Dendritic cell treated with granulocyte-macrophage colony-stimulating factor and Interleukin-4, amounts not matched to agents 40 ng/mL and 50 ng/mL, for 4 days (primary cell): ENCODE data around the gene RPS6KA2.
"Not testable (repeated sequence)": the region's sequence is repeated elsewhere in the genome, so short reads cannot be mapped to it uniquely, and the experiment has no call there.

Experiments
- H3K27ac Mint-ChIP-seq: one replicate; pipeline ENCODE4 v1.8.0; 2022; ENCODE audit warnings: mild to moderate bottlenecking, mixed read lengths
- H3K27me3 Mint-ChIP-seq: one replicate; pipeline ENCODE4 v1.8.0; 2022; ENCODE audit warnings: mild to moderate bottlenecking, mixed read lengths
- H3K36me3 Mint-ChIP-seq: one replicate; pipeline ENCODE4 v1.8.0; 2022; ENCODE audit warnings: low read depth, mixed read lengths
- H3K4me1 Mint-ChIP-seq: one replicate; pipeline ENCODE4 v1.8.0; 2022; ENCODE audit warnings: low read depth, mixed read lengths
- H3K4me3 Mint-ChIP-seq: one replicate; pipeline ENCODE4 v1.8.0; 2022; ENCODE audit warnings: mild to moderate bottlenecking, moderate library complexity, mixed read lengths
- H3K9me3 Mint-ChIP-seq: one replicate; pipeline ENCODE4 v1.8.0; 2022; ENCODE audit warnings: mixed read lengths
- intact Hi-C: fragments of 100-400 bp; cut with micrococcal nuclease; formaldehyde crosslinking; loops from one replicate; pipeline ENCODE4 v1.15.0; 2022

The RPS6KA2 gene

DNA sequence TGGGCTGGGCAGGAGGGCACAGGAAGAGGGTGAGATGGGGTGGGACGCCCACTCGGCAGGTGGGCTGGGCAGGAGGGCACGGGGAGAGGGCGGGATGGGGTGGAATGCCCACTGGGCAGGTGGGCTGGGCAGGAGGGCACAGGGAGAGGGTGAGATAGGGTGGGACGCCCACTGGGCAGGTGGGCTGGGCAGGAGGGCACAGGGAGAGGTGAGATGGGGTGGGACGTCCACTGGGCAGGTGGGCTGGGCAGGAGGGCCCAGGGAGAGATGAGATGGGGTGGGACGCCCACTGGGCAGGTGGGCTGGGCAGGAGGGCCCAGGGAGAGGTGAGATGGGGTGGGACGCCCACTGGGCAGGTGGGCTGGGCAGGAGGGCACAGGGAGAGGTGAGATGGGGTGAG, 45.2 kb downstream of the RPS6KA2 start:
- Mint-ChIP-seq H3K9me3 (peaks cover 12% of the 10 kb centered on the region), H3K4me1 (peaks cover 13% of the 10 kb centered on the region), H3K27ac (peak overlapping the region; percentile 48)
- H3K4me3 Mint-ChIP-seq, H3K36me3 Mint-ChIP-seq, H3K27me3 Mint-ChIP-seq, intact Hi-C loops: not testable (repeated sequence)

DNA sequence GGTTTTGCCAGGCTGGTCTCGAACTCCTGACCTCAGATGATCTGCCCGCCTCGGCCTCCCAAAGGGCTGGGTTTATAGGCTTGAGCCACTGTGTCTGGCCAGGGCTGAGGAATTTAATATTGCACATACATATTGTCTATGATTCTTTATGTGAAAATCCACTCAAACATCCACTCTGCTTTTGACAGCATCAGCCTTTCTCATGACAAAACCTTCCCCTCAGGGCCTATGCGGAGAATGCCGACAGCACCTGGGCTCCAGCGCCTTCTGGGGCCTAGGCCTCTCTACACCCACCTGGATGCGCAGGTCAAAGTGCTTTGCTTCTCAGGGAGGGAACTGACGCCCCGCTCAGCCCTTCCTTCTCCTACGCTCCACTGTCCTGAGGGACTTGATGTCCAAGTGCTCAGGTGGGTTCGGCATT, 46.0 kb downstream of the RPS6KA2 start:
- Mint-ChIP-seq H3K9me3 (peaks cover 19% of the 10 kb centered on the region), H3K27ac (peak overlapping the region; percentile 48), H3K4me1 (peaks cover 13% of the 10 kb centered on the region), H3K27me3 (no peaks in the 10 kb centered on the region), H3K36me3 (no peaks in the 10 kb centered on the region), H3K4me3 (no peak overlapping the region)
- intact Hi-C loops, result no loop called here

DNA sequence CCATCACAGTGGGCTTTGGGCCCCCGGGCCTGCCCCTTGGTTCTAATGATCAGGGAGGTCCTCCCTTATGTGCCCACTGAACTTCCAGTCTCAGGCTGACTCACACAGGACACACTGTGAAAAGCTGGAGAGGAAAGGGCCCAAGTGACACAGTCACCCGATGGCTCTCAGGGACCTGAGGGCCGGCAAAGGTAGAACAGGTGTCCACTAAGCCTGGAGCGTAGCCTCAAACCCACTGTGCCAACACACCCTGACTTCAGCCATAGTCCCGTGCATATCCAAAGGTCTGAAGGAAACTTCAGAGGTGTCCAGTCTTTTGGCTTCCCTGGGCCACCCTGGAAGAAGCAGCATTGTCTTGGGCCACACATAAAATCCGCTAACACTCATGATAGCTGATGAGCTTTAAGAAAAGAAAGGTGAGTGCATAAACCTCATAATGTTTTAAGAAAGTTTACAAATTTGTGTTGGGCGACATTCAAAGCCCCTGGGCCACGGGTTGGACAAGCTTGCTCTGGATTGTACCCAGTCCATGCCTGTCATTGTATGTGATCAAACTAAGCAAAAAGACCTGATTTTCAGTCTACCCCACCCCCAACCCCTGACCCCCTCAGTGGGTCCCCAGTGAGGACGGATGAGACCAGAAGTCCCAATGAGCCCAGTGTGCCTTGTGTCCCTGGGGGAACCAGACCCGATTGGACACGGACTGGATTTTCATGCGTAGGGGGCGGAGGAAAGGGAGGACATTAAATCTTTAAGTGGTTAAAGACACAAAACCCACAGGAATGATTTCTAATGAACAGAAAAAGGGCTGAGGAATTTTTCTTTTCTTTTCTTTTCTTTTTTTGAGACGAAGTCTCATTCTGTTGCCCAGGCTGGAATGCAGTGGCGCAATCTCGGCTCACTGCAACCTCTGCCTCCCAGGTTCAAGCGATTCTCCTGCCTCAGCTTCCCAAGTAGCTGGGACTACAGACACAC, 46.7 kb downstream of the RPS6KA2 start:
- Mint-ChIP-seq H3K9me3 (peaks cover 26% of the 10 kb centered on the region), H3K27ac (no peak overlapping the region), H3K4me3 (no peak overlapping the region), H3K36me3 (no peaks in the 10 kb centered on the region), H3K27me3 (no peaks in the 10 kb centered on the region), H3K4me1 (peaks cover 13% of the 10 kb centered on the region)
- intact Hi-C loops, result no loop called here

DNA sequence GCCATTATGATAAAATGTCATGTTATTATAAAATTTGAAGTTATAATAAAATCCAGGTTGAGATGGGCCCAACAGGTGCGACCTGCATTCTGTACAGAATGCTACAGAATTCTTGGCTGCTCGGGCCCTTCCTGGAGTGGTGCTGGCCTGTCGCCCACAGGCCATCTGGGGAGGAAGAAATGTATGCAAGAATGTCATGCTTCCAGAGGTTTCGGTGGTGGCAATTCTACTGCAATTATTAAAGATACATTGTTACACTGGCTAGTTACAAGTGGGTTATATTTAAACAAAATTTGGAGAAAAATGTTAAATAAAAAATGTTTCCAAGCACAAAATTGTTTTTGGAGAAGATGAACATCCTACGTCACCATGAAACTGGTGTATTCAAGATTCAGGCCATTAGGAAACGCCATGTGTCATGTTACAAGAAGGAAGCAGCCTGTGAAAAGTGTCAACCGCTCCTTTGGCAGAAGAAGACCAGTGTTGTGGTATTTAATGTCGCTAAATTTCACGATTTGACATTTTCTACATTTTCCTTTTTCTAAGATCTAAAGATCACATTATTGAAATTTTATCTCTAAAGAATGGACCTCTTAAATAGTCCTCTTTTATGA, 47.7 kb downstream of the RPS6KA2 start:
- Mint-ChIP-seq H3K9me3 (peaks cover 26% of the 10 kb centered on the region), H3K36me3 (no peaks in the 10 kb centered on the region), H3K27me3 (no peaks in the 10 kb centered on the region), H3K4me3 (no peak overlapping the region), H3K27ac (no peak overlapping the region), H3K4me1 (peaks cover 12% of the 10 kb centered on the region)
- intact Hi-C loops, result no loop called here

DNA sequence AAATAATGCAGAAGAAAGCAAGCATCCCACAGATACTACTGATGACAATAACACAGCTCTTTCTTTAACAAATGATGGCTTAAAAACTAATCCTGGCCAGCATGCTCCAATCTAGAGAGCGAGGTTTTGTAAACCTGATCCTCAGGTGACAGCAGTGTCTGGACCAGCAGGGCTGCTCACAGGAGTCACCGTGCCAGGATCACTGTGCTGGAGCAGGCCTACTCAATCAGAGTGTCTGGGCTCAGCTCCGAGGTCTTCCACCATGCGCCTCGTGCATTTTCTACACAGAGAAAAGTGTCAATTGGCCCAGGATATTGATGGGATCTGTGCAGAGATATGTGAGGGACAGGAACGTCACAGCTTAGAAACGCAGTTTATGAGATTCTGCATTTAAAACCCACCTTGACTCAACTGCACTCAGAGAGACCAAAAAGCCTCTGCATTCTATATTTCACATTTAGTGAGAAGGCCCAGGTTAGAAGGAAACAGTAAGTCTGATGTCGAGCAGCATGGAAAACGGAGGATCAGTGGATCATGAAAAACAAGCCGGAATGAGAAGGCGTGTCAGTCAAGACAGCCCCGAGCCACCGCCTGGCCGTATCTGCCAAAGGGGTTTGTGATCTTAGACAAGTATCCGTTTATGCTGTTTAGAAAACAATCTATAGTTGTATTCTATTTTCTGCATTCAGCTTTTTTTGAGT, 48.4 kb downstream of the RPS6KA2 start:
- Mint-ChIP-seq H3K4me3 (no peak overlapping the region), H3K36me3 (no peaks in the 10 kb centered on the region), H3K4me1 (peaks cover 7% of the 10 kb centered on the region), H3K27ac (no peak overlapping the region), H3K9me3 (peaks cover 26% of the 10 kb centered on the region), H3K27me3 (no peaks in the 10 kb centered on the region)
- intact Hi-C loops, result no loop called here

DNA sequence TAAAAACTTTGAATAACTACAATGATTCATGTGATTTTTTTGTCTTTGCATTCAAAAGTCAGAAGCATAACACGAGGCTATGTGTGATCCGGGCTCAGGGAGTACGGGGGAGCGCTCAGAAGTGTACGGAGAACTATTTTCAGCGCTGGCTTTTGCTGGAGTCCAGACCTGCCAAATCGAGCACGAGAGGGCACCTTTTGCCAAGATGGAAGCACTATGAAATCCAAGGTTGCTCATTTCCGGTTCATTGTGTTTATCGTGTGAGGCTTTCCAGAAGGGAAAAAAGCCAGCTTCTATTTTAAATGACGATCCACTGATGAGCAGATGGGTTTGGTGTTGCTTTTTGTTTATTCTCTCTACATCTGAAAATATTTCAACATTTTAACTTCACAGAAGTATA, 51.8 kb downstream of the RPS6KA2 start:
- intact Hi-C loops, result no loop called here
- Mint-ChIP-seq H3K27me3 (peaks cover 4% of the 10 kb centered on the region), H3K36me3 (no peaks in the 10 kb centered on the region), H3K9me3 (peaks cover 26% of the 10 kb centered on the region), H3K4me1 (peaks cover 16% of the 10 kb centered on the region), H3K27ac (no peak overlapping the region), H3K4me3 (no peak overlapping the region)

DNA sequence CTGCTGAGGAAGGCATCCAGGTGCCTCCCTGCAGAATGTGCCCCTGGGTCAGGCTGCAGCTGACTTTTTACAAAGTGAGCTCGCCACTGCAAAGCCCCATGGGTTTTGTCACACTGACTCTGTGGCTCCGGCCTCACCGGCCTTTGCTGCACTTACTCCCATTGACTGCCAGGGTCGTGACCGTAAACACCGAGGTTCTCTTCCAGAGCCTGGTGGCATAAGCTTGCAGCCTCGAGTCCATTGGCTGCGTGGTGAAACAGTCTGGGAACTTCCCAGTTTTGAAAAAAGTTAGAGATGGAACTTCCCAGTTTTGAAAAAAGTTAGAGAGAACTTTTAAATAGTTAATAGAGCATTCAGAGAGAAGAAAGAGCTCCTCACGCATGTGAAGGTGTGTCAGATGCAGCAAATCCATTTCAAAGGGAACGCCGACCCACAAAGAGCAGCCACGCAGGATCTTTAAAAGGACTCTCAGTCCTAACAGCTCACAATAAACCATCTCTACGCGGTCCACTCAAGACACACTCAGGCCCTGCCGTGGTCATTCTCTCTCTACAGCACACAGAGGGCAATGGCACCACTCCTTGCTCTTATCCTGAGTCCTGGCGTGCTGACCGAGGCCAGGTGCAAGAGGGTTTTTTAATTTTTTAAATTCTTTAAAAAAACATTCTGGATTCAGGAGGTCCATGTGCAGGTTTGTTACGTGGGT, 53.4 kb downstream of the RPS6KA2 start:
- Mint-ChIP-seq H3K9me3 (peaks cover 26% of the 10 kb centered on the region), H3K4me1 (peaks cover 16% of the 10 kb centered on the region), H3K27ac (peak overlapping the region; percentile 29), H3K4me3 (no peak overlapping the region), H3K27me3 (peaks cover 4% of the 10 kb centered on the region), H3K36me3 (no peaks in the 10 kb centered on the region)
- intact Hi-C loops, result no loop called here

DNA sequence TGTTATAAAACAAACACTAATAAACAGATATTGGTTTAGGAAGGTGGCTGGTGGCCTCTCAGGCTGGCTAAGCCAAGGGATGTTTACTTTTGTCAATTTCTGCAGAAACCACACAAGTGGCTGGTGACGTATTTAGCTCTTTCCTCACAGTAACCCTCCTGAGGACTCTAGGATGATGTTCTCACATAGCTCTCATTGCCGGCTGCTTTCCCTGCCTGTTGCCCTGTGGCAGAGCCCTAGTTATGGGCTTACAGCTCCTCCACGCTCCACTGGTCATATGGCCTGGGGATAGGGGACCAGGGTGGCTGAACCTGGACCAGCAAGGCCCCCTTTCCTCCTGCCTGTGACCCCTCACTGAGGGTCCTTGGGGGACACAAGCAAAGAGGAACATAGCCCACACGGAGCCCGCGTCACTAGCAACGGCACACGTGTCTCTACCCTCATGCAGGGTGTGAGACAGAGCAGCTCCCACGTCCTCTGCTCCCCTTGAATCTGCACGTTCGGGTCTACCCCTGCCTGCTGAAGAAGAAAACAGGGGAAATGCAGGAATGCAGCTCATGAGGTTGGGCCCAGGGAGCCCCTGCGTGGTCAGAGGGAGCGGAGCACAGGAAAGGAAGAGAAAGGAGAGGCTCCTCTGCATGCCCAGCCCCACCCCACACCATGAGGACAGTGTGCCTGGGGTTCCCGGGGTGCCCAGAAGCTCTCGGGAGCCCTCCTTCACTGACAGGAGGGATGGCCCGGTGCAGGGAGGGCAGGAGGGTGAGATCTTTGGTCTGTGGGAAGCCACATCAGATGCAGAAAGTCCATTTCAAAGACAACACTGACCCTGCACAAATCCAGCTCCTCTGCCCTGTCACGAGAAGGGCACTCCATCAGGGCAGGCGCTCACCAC, 54.4 kb downstream of the RPS6KA2 start:
- peaks cover 4% of the 10 kb centered on the region for H3K27me3 Mint-ChIP-seq
- H3K4me3 Mint-ChIP-seq, result no peak overlapping the region
- H3K36me3 Mint-ChIP-seq, result no peaks in the 10 kb centered on the region
- H3K9me3 Mint-ChIP-seq, result peaks cover 22% of the 10 kb centered on the region
- peak overlapping the region; percentile 14 for H3K27ac Mint-ChIP-seq
- intact Hi-C loops, result no loop called here
- peaks cover 16% of the 10 kb centered on the region for H3K4me1 Mint-ChIP-seq

DNA sequence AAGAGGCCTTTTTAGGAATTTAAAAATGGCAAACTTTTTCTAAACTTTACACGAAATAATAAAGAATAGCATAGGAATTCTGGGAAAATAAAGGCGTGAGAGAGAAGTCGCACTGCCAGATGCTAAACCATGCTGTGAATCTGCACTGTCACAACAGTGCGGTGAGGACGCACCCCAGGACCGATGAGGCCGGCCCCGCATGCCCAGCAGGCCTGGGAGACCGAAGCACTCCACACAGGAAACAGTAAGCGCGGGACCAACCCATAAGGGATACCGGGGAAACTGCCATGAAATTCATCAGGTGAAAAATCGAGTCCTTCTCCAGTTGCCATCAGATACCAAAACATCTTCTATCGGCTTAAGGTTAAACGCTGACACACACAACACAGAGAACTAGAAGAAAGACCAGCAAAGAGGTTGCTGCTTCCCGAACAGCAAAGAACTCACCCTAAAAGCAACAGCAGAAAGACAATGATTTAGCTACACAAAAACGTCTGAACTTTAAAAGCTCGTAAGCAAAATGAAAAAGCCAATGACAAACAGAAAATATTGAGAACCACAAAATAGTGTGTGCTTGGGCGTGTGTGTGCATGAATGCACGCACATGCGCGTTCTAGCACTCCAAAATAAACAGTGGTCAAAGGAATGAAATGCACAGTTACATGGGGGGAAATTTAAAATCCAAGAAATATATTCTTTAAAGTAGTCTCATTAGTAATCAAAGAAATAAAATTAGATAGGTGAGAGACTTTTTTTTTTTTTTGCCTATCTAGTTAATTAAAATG, 55.9 kb downstream of the RPS6KA2 start:
- Mint-ChIP-seq H3K4me1 (peaks cover 16% of the 10 kb centered on the region), H3K36me3 (no peaks in the 10 kb centered on the region), H3K27ac (no peak overlapping the region), H3K4me3 (no peak overlapping the region), H3K9me3 (peaks cover 7% of the 10 kb centered on the region), H3K27me3 (peaks cover 4% of the 10 kb centered on the region)
- intact Hi-C loops, result no loop called here

DNA sequence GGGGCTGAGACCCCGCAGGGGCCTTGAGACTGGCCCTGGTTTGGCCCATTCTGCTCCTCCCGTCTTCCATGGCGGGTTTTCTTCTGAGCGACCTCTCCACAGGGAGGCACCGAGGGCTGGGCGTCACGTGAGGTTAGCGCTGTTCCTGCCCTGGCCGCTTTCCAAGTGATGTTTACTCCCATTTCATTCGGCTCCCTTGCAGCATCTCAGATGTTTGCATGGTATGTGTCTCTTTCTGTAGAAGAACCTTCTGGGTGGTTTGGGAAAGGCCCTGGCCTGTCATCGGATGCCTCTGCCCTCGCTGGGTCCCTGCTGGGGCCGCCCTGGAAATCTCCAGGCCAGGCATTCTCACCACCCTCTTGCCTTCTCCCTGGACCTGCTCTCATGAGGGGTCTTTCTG, 57.8 kb downstream of the RPS6KA2 start:
- intact Hi-C loops, result no loop called here
- Mint-ChIP-seq H3K36me3 (no peaks in the 10 kb centered on the region), H3K9me3 (no peaks in the 10 kb centered on the region), H3K4me3 (no peak overlapping the region), H3K27me3 (peaks cover 6% of the 10 kb centered on the region), H3K27ac (no peak overlapping the region), H3K4me1 (peaks cover 16% of the 10 kb centered on the region)

DNA sequence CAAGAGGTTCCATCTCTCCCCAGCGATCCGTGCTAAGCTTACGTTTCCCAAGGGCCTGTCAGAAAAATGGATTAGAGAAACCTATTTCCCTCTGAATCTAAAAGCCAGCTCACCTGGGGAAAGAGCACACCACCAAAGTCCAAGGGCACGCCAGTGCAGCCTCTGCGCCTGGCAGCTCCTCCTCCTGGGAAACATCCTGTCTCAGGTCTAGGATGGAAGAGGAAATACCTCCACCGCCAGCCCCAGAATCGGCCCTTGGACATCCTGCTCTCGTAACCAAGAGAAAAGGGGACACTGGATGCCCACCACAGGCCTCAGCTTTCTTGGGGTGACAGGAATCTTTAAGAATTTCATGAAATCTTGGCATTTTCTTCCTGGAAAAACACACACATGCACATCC, 59.2 kb downstream of the RPS6KA2 start:
- H3K27me3 Mint-ChIP-seq, result peaks cover 13% of the 10 kb centered on the region
- intact Hi-C loops, result no loop called here

DNA sequence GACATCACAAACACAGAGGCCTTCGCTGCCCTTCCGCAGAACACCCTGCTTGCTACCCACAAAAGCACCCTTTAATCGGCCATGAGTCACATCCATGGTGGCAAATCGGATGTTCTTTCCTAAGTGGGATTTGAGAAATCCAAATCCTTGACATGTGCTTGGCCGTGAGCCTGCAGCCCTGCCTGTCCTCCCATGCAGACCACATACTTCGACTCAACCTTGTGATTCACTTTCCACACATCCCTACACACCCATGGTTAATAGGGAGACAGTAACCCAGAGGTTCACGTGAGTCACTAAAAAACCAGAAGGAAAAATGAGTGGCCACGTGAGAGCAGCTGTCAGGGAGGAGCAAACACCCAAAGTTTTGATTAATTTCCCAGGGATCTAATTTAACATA, 59.9 kb downstream of the RPS6KA2 start:
- Mint-ChIP-seq H3K4me1 (peaks cover 6% of the 10 kb centered on the region), H3K36me3 (no peaks in the 10 kb centered on the region), H3K9me3 (no peaks in the 10 kb centered on the region), H3K27me3 (peaks cover 10% of the 10 kb centered on the region), H3K27ac (no peak overlapping the region), H3K4me3 (no peak overlapping the region)
- intact Hi-C loops, result no loop called here

More for the DNA sequence above, 59.2 kb downstream of the RPS6KA2 start:
- Mint-ChIP-seq H3K27ac (no peak overlapping the region), H3K4me3 (no peak overlapping the region), H3K36me3 (no peaks in the 10 kb centered on the region), H3K4me1 (peaks cover 11% of the 10 kb centered on the region), H3K9me3 (no peaks in the 10 kb centered on the region)
